HCT116 (cell line): ENCODE data around the gene WNT3A. TPM values are rescaled to one million over a fixed set of nuclear protein-coding genes. Genes with fewer than 3 reads are reported as not detected.

ENCODE experiments used
- ATAC-seq: fragments of 200-7000 bp; cut with Tn5 transposase; 2 replicates; pipeline ENCODE4 v1.9.1; 2020; ENCODE audit warnings: mild to moderate bottlenecking, moderate library complexity
- BruUV-seq: library from RNA; stranded (reverse); fragments of 400-500 nt; replicated peaks from 2 replicates; lab custom pipeline; 2021; lab: Mats Ljungman, UMichigan
- CTCF ChIA-PET: fragments of 300-600 bp; sonication (Branson Sonifier 250); formaldehyde crosslinking; loops from one replicate; lab custom pipeline; 2021; ENCODE audit warnings: antibody characterized with exemption; lab: Charles Lee
- POLR2A ChIA-PET: fragments of 300-600, 350-600 bp; sonication (Branson Sonifier 250); formaldehyde crosslinking; loops from one replicate; lab custom pipeline; 2021; ENCODE audit warnings: antibody characterized with exemption; lab: Charles Lee
- RAD21 ChIA-PET, 2 experiments: fragments of 300-600 bp; sonication (Branson Sonifier 250); formaldehyde crosslinking; loops; one replicate each; lab custom pipeline; 2023; ENCODE audit warnings: low total read pairs in 2 of 2; ENCODE audit not compliant: uncharacterized antibody in 2 of 2, unreplicated experiment in 2 of 2, low non-redundant PET in 1 of 2; lab: Charles Lee
- DNase-seq: peaks from one replicate; pipeline ENCODE4 v3.0.0-alpha.2; 2010; ENCODE audit warnings: low read depth, low spot score
- H2AFZ ChIP-seq: fragments of 200-600 bp; shearing (Covaris generic), sonication (generic); 2 replicates; pipeline ENCODE4 v1.6.1; 2017; ENCODE audit warnings: low read depth, mixed run types, mixed read lengths, antibody characterized with exemption, low read length; ENCODE audit not compliant: poor library complexity, severe bottlenecking
- H3K27ac ChIP-seq: 2 replicates; pipeline ENCODE4 v1.5.1; 2012; ENCODE audit warnings: low read depth, low read length
- H3K27me3 ChIP-seq: fragments of 200-600 bp; sonication (generic); 2 replicates; pipeline ENCODE4 v1.6.1; 2016; ENCODE audit warnings: mixed run types, low read length, mixed read lengths; ENCODE audit not compliant: insufficient read depth
- H3K36me3 ChIP-seq, 2 experiments: fragments of 200-500 bp in 1 of 2; fragments of 200-600 bp in 1 of 2; sonication (Bioruptor generic) in 1 of 2; sonication (generic) in 1 of 2; 2 replicates each; pipeline versions ENCODE4 v1.5.1 to v1.6.1; 2014 to 2016; ENCODE audit warnings: low read length in 2 of 2, inconsistent platforms in 1 of 2, mixed read lengths in 1 of 2, mixed run types in 1 of 2; ENCODE audit not compliant: insufficient read depth in 2 of 2, control insufficient read depth in 1 of 2
- H3K4me1 ChIP-seq, 2 experiments: fragments of 200-600 bp in 1 of 2; sonication (generic) in 1 of 2; 2 replicates each; pipeline versions ENCODE4 v1.5.1 to v1.6.1; 2012 to 2017; ENCODE audit warnings: low read length in 2 of 2, inconsistent platforms in 1 of 2, mild to moderate bottlenecking in 1 of 2, mixed read lengths in 1 of 2, mixed run types in 1 of 2, moderate library complexity in 1 of 2; ENCODE audit not compliant: insufficient read depth in 2 of 2, control insufficient read depth in 1 of 2
- H3K4me2 ChIP-seq: fragments of 200-600 bp; sonication (generic); 2 replicates; pipeline ENCODE4 v1.6.1; 2017; ENCODE audit warnings: mixed run types, low read length, mixed read lengths
- H3K4me3 ChIP-seq, 2 experiments: fragments of 200-600 bp in 1 of 2; sonication (generic) in 1 of 2; replicated peaks in 1 of 2; 2 replicates each; pipeline ENCODE4 v1.5.1; 2011 to 2016; ENCODE audit warnings: low read length in 2 of 2, control low read depth in 1 of 2, low read depth in 1 of 2, mild to moderate bottlenecking in 1 of 2, mixed read lengths in 1 of 2, mixed run types in 1 of 2
- H3K79me2 ChIP-seq: fragments of 200-600 bp; sonication (generic); 2 replicates; pipeline ENCODE4 v1.6.1; 2017; ENCODE audit warnings: mild to moderate bottlenecking, mixed run types, low read length, moderate library complexity, mixed read lengths; ENCODE audit not compliant: insufficient read depth
- H3K9ac ChIP-seq: fragments of 200-600 bp; sonication (generic); 2 replicates; pipeline ENCODE4 v1.6.1; 2016; ENCODE audit warnings: low read length, mixed read lengths
- H3K9me2 ChIP-seq: fragments of 200-600 bp; sonication (generic), shearing (Covaris generic); 2 replicates; pipeline ENCODE4 v1.6.1; 2017; ENCODE audit warnings: mixed run types, mild to moderate bottlenecking, moderate library complexity; ENCODE audit not compliant: insufficient read depth
- H3K9me3 ChIP-seq, 2 experiments: fragments of 200-500 bp in 1 of 2; fragments of 200-600 bp in 1 of 2; sonication (Bioruptor generic) in 1 of 2; sonication (generic) in 1 of 2; 2 replicates each; pipeline ENCODE4 v1.6.1; 2014 to 2017; ENCODE audit warnings: low read length in 2 of 2, mixed read lengths in 2 of 2, inconsistent platforms in 1 of 2, low read depth in 1 of 2, mild to moderate bottlenecking in 1 of 2, mixed run types in 1 of 2, moderate library complexity in 1 of 2; ENCODE audit not compliant: control insufficient read depth in 1 of 2, insufficient read depth in 1 of 2
- H4K20me1 ChIP-seq: fragments of 200-600 bp; sonication (generic), shearing (Covaris generic); 2 replicates; pipeline ENCODE4 v1.6.1; 2017; ENCODE audit warnings: mixed run types, mild to moderate bottlenecking, moderate library complexity; ENCODE audit not compliant: insufficient read depth
- CBX3 ChIP-seq: IDR thresholded peaks from 2 replicates; pipeline ENCODE4 v1.6.1; 2012; ENCODE audit warnings: low read depth
- CEBPB ChIP-seq: IDR thresholded peaks from 2 replicates; pipeline ENCODE4 v1.6.1; 2012; ENCODE audit warnings: low read depth
- CTCF ChIP-seq, 3 experiments: fragments of 200-600 bp in 1 of 3; sonication (generic) in 1 of 3; IDR thresholded peaks in 2 of 3; conservative IDR thresholded peaks in 1 of 3; 2 replicates each; pipeline ENCODE4 v1.5.1; 2012 to 2017; ENCODE audit warnings: low read depth in 2 of 3, low read length in 2 of 3, antibody characterized with exemption in 1 of 3, borderline replicate concordance in 1 of 3, control low read depth in 1 of 3, mild to moderate bottlenecking in 1 of 3, mixed read lengths in 1 of 3, mixed run types in 1 of 3, moderate library complexity in 1 of 3; ENCODE audit not compliant: insufficient read depth in 1 of 3
- POLR2A ChIP-seq: IDR thresholded peaks from 2 replicates; pipeline ENCODE4 v1.7.0; 2011; ENCODE audit warnings: borderline replicate concordance; ENCODE audit not compliant: insufficient read depth, insufficient read length; ENCODE audit errors: extremely low read depth
- SIN3A ChIP-seq: IDR thresholded peaks from 2 replicates; pipeline ENCODE4 v1.6.1; 2012; ENCODE audit warnings: low read depth
- SRF ChIP-seq: IDR thresholded peaks from 2 replicates; pipeline ENCODE4 v1.6.1; 2012; ENCODE audit warnings: low read depth
- ZBTB33 ChIP-seq: IDR thresholded peaks from 2 replicates; pipeline ENCODE4 v1.6.1; 2011; ENCODE audit warnings: mild to moderate bottlenecking, low read length, moderate library complexity; ENCODE audit not compliant: insufficient replicate concordance; ENCODE audit errors: extremely low read depth
- intact Hi-C: fragments of 100-400 bp; cut with micrococcal nuclease; formaldehyde crosslinking; loops from 2 replicates; pipeline ENCODE4 v1.10.0; 2022
- total RNA-seq: library from RNA; stranded (reverse); gene quantifications from one replicate; pipeline ENCODE4 v1.2.1, GENCODE V29; 2021; ENCODE audit not compliant: unreplicated experiment

The WNT3A gene
- total RNA-seq, 1 experiment from 2014 or later = 3.7 TPM

GRCh38 chr1:228036701-228037231, 30.0 kb downstream of the WNT3A start:
- H3K36me3 ChIP-seq = no peaks in the 10 kb centered on the region
- CTCF ChIA-PET = no interaction called here
- no peak overlapping the region for H3K4me3 ChIP-seq
- no peaks in the 10 kb centered on the region for H4K20me1 ChIP-seq
- DNase-seq (no peak), ATAC-seq (no peak)
- H3K4me2 ChIP-seq = no peak overlapping the region
- intact Hi-C loops = no loop called here
- no peaks in the 10 kb centered on the region for H3K79me2 ChIP-seq
- H3K9ac ChIP-seq = no peak overlapping the region
- RAD21 ChIA-PET = no interaction called here
- POLR2A ChIA-PET = no interaction called here
- H3K27ac ChIP-seq = no peak overlapping the region
- H3K27me3 ChIP-seq = no peaks in the 10 kb centered on the region
- no peaks in the 10 kb centered on the region; a peak in 1 of 4 replicates for H3K9me3 ChIP-seq
- BruUV-seq = no TSS peak
- H2AFZ ChIP-seq = no peak overlapping the region
- no peaks in the 10 kb centered on the region for H3K9me2 ChIP-seq
- TF ChIP-seq SRF = no peak
- TF ChIP-seq ZBTB33 = no peak
- no peak for TF ChIP-seq POLR2A
- TF ChIP-seq SIN3A = no peak
- no peak for TF ChIP-seq CTCF (IDR thresholded peaks at IDR 0.05 in 2 of 3, conservative IDR thresholded peaks at IDR 0.05 in 1 of 3; ENCODE audit: borderline replicate concordance in 1 of 3, insufficient read depth in 1 of 3, low read depth in 2 of 3, low read length in 2 of 3)
- no peak for TF ChIP-seq CEBPB
- no peak for TF ChIP-seq CBX3
- no peaks in the 10 kb centered on the region for H3K4me1 ChIP-seq
